ENCODE data around the gene PTPRJ.
"Not testable (repeated sequence)": the region's sequence is repeated elsewhere in the genome, so short reads cannot be mapped to it uniquely, and the experiment has no call there.

PTPRJ gene

GRCh38 chr11:47980088-47980906 lies at the start of gene PTPRJ:
Gene PTPRJ (plus strand): TSS chr11:47980559. CDS start chr11:47980913, 354 bp downstream.
- DNase-seq (ENCODE audit: low spot score): peak; percentile 82

- DNase-seq (ENCODE audit: low spot score): no peak
Observed at GRCh38 chr11:47932544-47932943, 47.8 kb upstream of the PTPRJ start.

GRCh38 chr11:47933797-47934196 lies 46.6 kb upstream of the PTPRJ start:
- DNase-seq (ENCODE audit: low spot score): not testable (repeated sequence)

- DNase-seq (ENCODE audit: low spot score): no peak
Observed at GRCh38 chr11:47938791-47939560, 41.4 kb upstream of the PTPRJ start.

- no peak for DNase-seq (ENCODE audit: low spot score)
Observed at GRCh38 chr11:47940904-47941649, 39.3 kb upstream of the PTPRJ start.

GRCh38 chr11:47941907-47942558 lies 38.3 kb upstream of the PTPRJ start:
- DNase-seq (ENCODE audit: low spot score): peak; percentile 56

- no peak for DNase-seq (ENCODE audit: low spot score)
Observed at GRCh38 chr11:47943721-47944586, 36.4 kb upstream of the PTPRJ start.

GRCh38 chr11:47944632-47945031 lies 35.7 kb upstream of the PTPRJ start:
- DNase-seq (ENCODE audit: low spot score): no peak

- DNase-seq (ENCODE audit: low spot score): peak; percentile 29
Observed at GRCh38 chr11:47946682-47947559, 33.4 kb upstream of the PTPRJ start.

- DNase-seq (ENCODE audit: low spot score): no peak
Observed at GRCh38 chr11:47948137-47948536, 32.2 kb upstream of the PTPRJ start.

GRCh38 chr11:47949001-47949675 lies 31.2 kb upstream of the PTPRJ start:
- not testable (repeated sequence) for DNase-seq (ENCODE audit: low spot score)

GRCh38 chr11:47950396-47950795 lies 30.0 kb upstream of the PTPRJ start:
- DNase-seq (ENCODE audit: low spot score): no peak

- not testable (repeated sequence) for DNase-seq (ENCODE audit: low spot score)
Observed at GRCh38 chr11:47951504-47951903, 28.9 kb upstream of the PTPRJ start.

- no peak for DNase-seq (ENCODE audit: low spot score)
Observed at GRCh38 chr11:47955061-47955755, 25.2 kb upstream of the PTPRJ start.

GRCh38 chr11:47960015-47960414 lies 20.3 kb upstream of the PTPRJ start:
- DNase-seq (ENCODE audit: low spot score): no peak

GRCh38 chr11:47961383-47961782 lies 19.0 kb upstream of the PTPRJ start:
- DNase-seq (ENCODE audit: low spot score): no peak

GRCh38 chr11:47964546-47964945 lies 15.8 kb upstream of the PTPRJ start:
- no peak for DNase-seq (ENCODE audit: low spot score)
